Measurements from ENCODE around the gene XPNPEP2.

Gene XPNPEP2

GRCh38 chrX:129780441-129781105 lies 41.8 kb downstream of the XPNPEP2 start:
- DNase-seq (ENCODE audit: low spot score), result no peak

- no peak for DNase-seq (ENCODE audit: low spot score)
Measured at GRCh38 chrX:129781134-129781672, 42.4 kb downstream of the XPNPEP2 start.

GRCh38 chrX:129781680-129782495 lies 43.1 kb downstream of the XPNPEP2 start:
- DNase-seq (ENCODE audit: low spot score), result no peak

GRCh38 chrX:129782706-129783105 lies 43.9 kb downstream of the XPNPEP2 start:
- DNase-seq (ENCODE audit: low spot score), result no peak

DNA sequence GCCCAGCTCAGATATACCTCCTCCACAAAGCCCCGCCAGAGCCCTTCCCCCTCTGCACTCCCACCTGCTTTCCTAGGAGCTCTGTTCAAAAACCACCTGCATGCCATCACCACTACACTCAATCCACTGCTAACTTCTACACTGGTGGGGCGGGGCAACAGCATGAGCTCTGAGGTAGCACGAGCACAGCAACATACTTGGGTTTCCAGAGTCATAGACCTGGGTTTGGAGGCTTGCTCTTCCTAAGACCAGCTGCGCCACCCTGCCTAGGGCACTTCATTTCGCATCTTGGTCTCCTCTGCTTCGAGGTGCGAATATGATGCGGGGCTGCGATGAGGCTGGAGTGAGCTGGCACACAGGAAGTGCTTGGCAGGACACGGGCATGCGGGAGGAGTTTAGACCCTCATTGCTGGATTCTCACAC lies 44.5 kb downstream of the XPNPEP2 start:
- no peak for DNase-seq (ENCODE audit: low spot score)

DNA sequence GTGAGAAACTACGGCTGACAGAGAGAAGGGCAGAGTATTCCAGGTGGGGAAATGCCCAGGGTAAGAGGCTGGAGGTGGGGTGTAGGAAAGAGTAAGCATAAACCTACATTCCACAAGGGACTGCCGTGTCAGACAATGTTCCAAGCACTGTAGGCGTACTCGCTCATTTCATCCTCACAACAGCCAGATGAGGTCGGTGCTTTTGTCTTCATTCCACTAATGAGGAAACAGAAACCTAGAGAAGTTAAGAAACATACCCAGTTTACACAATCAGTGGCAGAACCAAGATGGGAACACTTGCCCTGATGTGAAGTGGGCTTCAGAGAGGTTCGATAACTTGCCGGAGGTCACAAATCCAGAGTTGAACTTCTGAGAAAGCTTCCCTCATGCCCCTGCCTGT lies 45.6 kb downstream of the XPNPEP2 start:
- no peak for DNase-seq (ENCODE audit: low spot score)

GRCh38 chrX:129785160-129785947 lies 46.6 kb downstream of the XPNPEP2 start:
- no peak for DNase-seq (ENCODE audit: low spot score)

- DNase-seq (ENCODE audit: low spot score), result no peak
Measured at GRCh38 chrX:129786210-129786651, 47.5 kb downstream of the XPNPEP2 start.

- no peak for DNase-seq (ENCODE audit: low spot score)
Measured at GRCh38 chrX:129787336-129788055, 48.7 kb downstream of the XPNPEP2 start.

DNA sequence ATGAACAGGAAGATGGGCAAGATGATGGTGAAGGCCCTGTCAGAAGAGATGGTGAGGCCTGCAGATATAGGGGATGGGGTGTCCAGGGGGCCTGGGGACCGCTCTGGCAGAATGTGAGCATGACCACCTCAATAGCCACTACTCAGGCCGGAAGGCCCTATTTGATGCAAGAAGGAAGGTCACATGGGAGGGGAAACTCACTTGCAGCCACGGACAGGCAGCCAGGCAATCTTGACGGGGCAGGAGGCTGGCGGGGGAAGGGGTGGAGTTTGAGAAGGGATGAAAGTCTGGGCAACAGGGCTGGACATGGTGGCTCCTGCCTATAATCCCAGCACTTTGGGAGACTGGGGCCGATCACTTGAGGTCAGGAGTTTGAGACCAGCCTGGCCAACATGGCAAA lies 49.7 kb downstream of the XPNPEP2 start:
- DNase-seq (ENCODE audit: low spot score), result no peak

- DNase-seq (ENCODE audit: low spot score), result no peak
Measured at GRCh38 chrX:129790146-129790545, 51.4 kb downstream of the XPNPEP2 start.

GRCh38 chrX:129790808-129791207 lies 52.0 kb downstream of the XPNPEP2 start:
- DNase-seq (ENCODE audit: low spot score), result no peak

DNA sequence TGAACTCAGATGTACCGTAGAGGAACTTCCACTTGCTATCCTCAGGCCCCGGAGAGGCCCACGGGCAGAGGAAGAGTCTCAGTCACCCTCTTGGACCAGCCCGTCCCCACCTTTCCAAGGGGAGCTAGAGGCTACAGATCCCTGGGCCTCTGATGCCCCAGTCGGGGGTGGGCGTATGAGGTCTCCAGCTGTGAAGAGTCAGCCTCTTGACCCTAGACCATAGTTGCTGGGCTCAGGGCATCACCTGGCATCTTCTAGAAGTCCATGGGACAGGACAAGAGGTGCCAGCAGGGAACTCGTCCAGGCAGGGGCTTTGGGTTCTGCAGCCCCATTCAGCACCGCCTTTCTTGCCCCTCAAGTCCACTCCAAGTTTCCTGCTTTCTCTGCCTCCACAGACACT lies 52.6 kb downstream of the XPNPEP2 start:
- DNase-seq (ENCODE audit: low spot score), result no peak

GRCh38 chrX:129791961-129792570 lies 53.3 kb downstream of the XPNPEP2 start:
- no peak for DNase-seq (ENCODE audit: low spot score)

- DNase-seq (ENCODE audit: low spot score), result no peak
Measured at GRCh38 chrX:129792586-129793291, 54.0 kb downstream of the XPNPEP2 start.

- DNase-seq (ENCODE audit: low spot score), result no peak
Measured at GRCh38 chrX:129793604-129794191, 54.9 kb downstream of the XPNPEP2 start.

GRCh38 chrX:129795584-129795983 lies 56.8 kb downstream of the XPNPEP2 start:
- DNase-seq (ENCODE audit: low spot score), result no peak

DNA sequence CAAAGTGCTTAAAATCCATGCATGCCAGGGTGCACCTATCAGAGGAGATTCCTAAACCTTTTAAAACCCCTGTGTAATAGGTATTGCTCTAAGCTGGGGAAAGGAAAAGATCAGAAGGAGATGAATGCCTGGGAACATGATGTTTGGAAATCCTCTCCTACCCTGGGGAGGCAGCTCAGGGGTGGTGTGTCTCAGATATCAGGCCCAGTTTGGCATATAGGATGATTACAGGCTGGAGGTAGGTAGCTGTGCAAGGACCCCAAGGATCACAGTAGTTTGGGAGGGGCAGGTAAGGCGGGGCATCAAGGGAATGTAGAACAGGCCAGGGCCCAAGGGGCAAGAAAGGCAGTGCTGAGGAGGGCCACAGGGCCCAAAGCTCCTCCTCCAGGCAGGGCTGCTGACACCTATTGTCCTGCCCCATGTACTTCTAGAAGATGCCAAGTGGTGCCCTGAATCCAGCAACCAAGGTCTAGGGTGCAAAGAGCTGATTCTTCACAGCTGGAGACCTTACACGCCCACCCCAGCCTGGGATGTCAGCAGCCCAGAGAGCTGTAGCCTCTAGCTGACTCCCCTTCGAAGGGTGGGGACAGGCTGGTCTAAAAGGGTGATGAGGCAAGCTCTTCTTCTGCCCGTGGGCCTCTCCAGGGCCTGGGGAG lies 58.6 kb downstream of the XPNPEP2 start:
- DNase-seq (ENCODE audit: low spot score), result no peak

GRCh38 chrX:129798456-129798855 lies 59.7 kb downstream of the XPNPEP2 start:
- no peak for DNase-seq (ENCODE audit: low spot score)

GRCh38 chrX:129798888-129799287 lies 60.1 kb downstream of the XPNPEP2 start:
- DNase-seq (ENCODE audit: low spot score), result no peak
